Ovary (tissue), 3 donors: Measurements from ENCODE around the gene CLMN.

Experiments used
- EP300 ChIP-seq: sonication (generic); formaldehyde crosslinking; IDR thresholded peaks from one replicate; pipeline ENCODE4 v1.6.1; 2017; ENCODE audit warnings: antibody characterized with exemption
- POLR2A ChIP-seq: fragments of 450-650 bp; IDR thresholded peaks from one replicate; pipeline ENCODE4 v1.6.1; 2017; ENCODE audit warnings: antibody characterized with exemption, mild to moderate bottlenecking, moderate library complexity
- TF ChIP-seq, protein P1 (sequence below), 3 donors: fragments of 450-650 bp in 2 of 3; fragments of 200-600 bp in 1 of 3; IDR thresholded peaks; one replicate each; pipeline versions ENCODE4 v1.5.1 to v1.8.0; 2016 to 2022; ENCODE audit warnings: antibody characterized with exemption in 3 of 3, mild to moderate bottlenecking in 1 of 3
- donor health status: DM: no; HTN: no; CAD: no.

GRCh38 chr14:95211721-95212504 is 107.8 kb downstream of the CLMN start:
- TF ChIP-seq EP300 (no peak), POLR2A (no peak)
- TF ChIP-seq, protein P1, sequence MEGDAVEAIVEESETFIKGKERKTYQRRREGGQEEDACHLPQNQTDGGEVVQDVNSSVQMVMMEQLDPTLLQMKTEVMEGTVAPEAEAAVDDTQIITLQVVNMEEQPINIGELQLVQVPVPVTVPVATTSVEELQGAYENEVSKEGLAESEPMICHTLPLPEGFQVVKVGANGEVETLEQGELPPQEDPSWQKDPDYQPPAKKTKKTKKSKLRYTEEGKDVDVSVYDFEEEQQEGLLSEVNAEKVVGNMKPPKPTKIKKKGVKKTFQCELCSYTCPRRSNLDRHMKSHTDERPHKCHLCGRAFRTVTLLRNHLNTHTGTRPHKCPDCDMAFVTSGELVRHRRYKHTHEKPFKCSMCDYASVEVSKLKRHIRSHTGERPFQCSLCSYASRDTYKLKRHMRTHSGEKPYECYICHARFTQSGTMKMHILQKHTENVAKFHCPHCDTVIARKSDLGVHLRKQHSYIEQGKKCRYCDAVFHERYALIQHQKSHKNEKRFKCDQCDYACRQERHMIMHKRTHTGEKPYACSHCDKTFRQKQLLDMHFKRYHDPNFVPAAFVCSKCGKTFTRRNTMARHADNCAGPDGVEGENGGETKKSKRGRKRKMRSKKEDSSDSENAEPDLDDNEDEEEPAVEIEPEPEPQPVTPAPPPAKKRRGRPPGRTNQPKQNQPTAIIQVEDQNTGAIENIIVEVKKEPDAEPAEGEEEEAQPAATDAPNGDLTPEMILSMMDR (IDR thresholded peaks at IDR 0.05), result no peak
